ENCODE measurements around the gene CDC5L.

DNA sequence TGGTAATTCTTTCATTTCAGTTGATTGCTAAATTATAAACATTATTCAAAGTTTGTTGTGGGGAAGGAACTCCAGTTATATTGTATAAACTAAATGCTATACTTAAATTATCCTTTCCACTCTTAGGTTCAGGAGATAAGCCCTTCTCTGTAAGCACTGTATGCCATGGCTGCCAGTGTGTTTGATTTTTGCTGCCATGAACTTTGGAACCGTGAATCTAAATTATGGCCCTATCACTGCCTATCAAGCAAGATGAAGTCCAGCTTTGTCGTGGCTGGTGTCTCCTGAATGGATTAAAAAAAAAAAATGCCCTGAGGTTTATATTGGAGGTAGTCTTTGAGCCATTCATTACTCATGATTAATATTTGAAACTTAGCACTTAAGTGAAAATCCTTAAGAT lies 44.7 kb downstream of the CDC5L start:
- TF ChIP-seq EZH2 (IDR thresholded peaks at IDR 0.05; ENCODE audit: insufficient read depth, poor library complexity, severe bottlenecking): no peak
- no peak for TF ChIP-seq EZH2phosphoT487 (IDR thresholded peaks at IDR 0.05; ENCODE audit: insufficient read depth, low read depth)

Data from GM23248 (cell line).